C1 segment of cervical spinal cord (tissue), 14 donors: Measurements from ENCODE around the gene BBS1.

ENCODE experiments used
- DNase-seq, 14 donors: peaks; one replicate each; lab custom pipeline; 2025; lab: John Stamatoyannopoulos, UW

Gene BBS1

GRCh38 chr11:66477263-66478201, 32.9 kb upstream of the BBS1 start:
- no peak for DNase-seq

- DNase-seq = no peak
Observed at GRCh38 chr11:66478729-66479393, 31.6 kb upstream of the BBS1 start.

- DNase-seq = peak in 4 of 14 donors; percentile 44 to 82 (median 51)
Observed at GRCh38 chr11:66479394-66480116, 30.9 kb upstream of the BBS1 start.

- peak; percentile 79 to 97 (median 94) for DNase-seq
Observed at GRCh38 chr11:66480117-66480938, 30.1 kb upstream of the BBS1 start, which contains the start of gene DPP3. DPP3 (plus strand) TSS chr11:66480434; CDS start chr11:66482201, 1,767 bp downstream.

- DNase-seq = no peak
Observed at GRCh38 chr11:66484806-66485380, 25.5 kb upstream of the BBS1 start.

- no peak for DNase-seq
Observed at GRCh38 chr11:66488957-66489356, 21.5 kb upstream of the BBS1 start.

- no peak for DNase-seq
Observed at GRCh38 chr11:66489636-66490035, 20.8 kb upstream of the BBS1 start.

- no peak for DNase-seq
Observed at GRCh38 chr11:66491315-66491935, 19.0 kb upstream of the BBS1 start.

- DNase-seq = no peak
Observed at GRCh38 chr11:66492161-66492865, 18.1 kb upstream of the BBS1 start.

- no peak for DNase-seq
Observed at GRCh38 chr11:66493130-66493529, 17.3 kb upstream of the BBS1 start.

- DNase-seq = no peak
Observed at GRCh38 chr11:66494458-66494857, 16.0 kb upstream of the BBS1 start.

GRCh38 chr11:66494935-66495334, 15.5 kb upstream of the BBS1 start:
- DNase-seq = no peak

GRCh38 chr11:66495401-66495854, 15.0 kb upstream of the BBS1 start:
- DNase-seq = no peak

- no peak for DNase-seq
Observed at GRCh38 chr11:66497206-66497605, 13.2 kb upstream of the BBS1 start.

GRCh38 chr11:66498506-66498905, 11.9 kb upstream of the BBS1 start:
- DNase-seq = no peak

GRCh38 chr11:66505276-66505816, 5.1 kb upstream of the BBS1 start:
- DNase-seq = no peak

GRCh38 chr11:66509131-66509561, 1.3 kb upstream of the BBS1 start:
- DNase-seq = no peak

GRCh38 chr11:66510990-66511339, 530 bp downstream of the BBS1 start:
- no peak for DNase-seq

GRCh38 chr11:66523611-66524010, 13.2 kb downstream of the BBS1 start:
- no peak for DNase-seq
